ENCODE measurements around the gene HERPUD1. TPM values are rescaled to one million over a fixed set of nuclear protein-coding genes. Genes with fewer than 3 reads are reported as not detected.
A peak's percentile ranks its signal among the peaks of the same experiment; 100 is the strongest.

HERPUD1 gene
- total and polyA plus RNA-seq, 2 of the 13 experiments (the other 11 are each of a cell fraction or from before 2014, with no cell fraction given) = 96.2 to 323 TPM

- TF ChIP-seq SCMH1 (CRISPR knock-in tag; IDR thresholded peaks at IDR 0.05; ENCODE audit: borderline replicate concordance) = no peak
- no peak for TF ChIP-seq CSRNP2 (CRISPR knock-in tag; conservative IDR thresholded peaks at IDR 0.05; ENCODE audit: low read depth)
- TF ChIP-seq MBD4 (IDR thresholded peaks at IDR 0.05; ENCODE audit: borderline replicate concordance, low read length) = no peak
- no peak for TF ChIP-seq PHB2 (IDR thresholded peaks at IDR 0.05; ENCODE audit: partially characterized antibody)
- no peak; the same call in 1 of the 2 replicates for TF ChIP-seq FLYWCH1 (CRISPR knock-in tag; IDR thresholded peaks at IDR 0.05)
- TF ChIP-seq SKI (IDR thresholded peaks at IDR 0.05; ENCODE audit: partially characterized antibody) = peak; percentile 80
- peak; percentile 90; the same call in 1 of the 2 replicates for TF ChIP-seq ZNF350 (CRISPR knock-in tag; IDR thresholded peaks at IDR 0.05; ENCODE audit: borderline replicate concordance, low read depth)
- TF ChIP-seq ZNF280D (CRISPR knock-in tag; IDR thresholded peaks at IDR 0.05) = no peak; the same call in 1 of the 2 replicates
- peak; percentile 85 for TF ChIP-seq ZNF724P (CRISPR knock-in tag; IDR thresholded peaks at IDR 0.05; ENCODE audit: borderline replicate concordance)
- peak; percentile 100 for TF ChIP-seq DMAP1 (CRISPR knock-in tag; IDR thresholded peaks at IDR 0.05)
- TF ChIP-seq ATF1 (CRISPR knock-in tag; IDR thresholded peaks at IDR 0.05) = peak; percentile 90
- TF ChIP-seq ARNTL (CRISPR knock-in tag; IDR thresholded peaks at IDR 0.05) = peak; percentile 96
- no peak for TF ChIP-seq ZNF337 (CRISPR knock-in tag; IDR thresholded peaks at IDR 0.05; ENCODE audit: borderline replicate concordance, low read depth)
- TF ChIP-seq ZNF782 (CRISPR knock-in tag; IDR thresholded peaks at IDR 0.05; ENCODE audit: borderline replicate concordance) = peak; percentile 4; the same call in 1 of the 2 replicates
- no peak for TF ChIP-seq TRIM24 (CRISPR knock-in tag; IDR thresholded peaks at IDR 0.05)
- peak; percentile 98 for TF ChIP-seq XBP1 (CRISPR knock-in tag; IDR thresholded peaks at IDR 0.05)
- TF ChIP-seq ZFP82 (CRISPR knock-in tag; IDR thresholded peaks at IDR 0.05; ENCODE audit: borderline replicate concordance) = no peak; the same call in 1 of the 2 replicates
- TF ChIP-seq NCOA5 (CRISPR knock-in tag; IDR thresholded peaks at IDR 0.05) = no peak
- TF ChIP-seq EP300 (IDR thresholded peaks at IDR 0.05; ENCODE audit: low read depth in 2 of 2, low read length in 2 of 2) = peak; percentile 55 to 78; a peak in 2 of 4 replicates
- no peak; the same call in none of the 2 replicates for TF ChIP-seq EP300 (CRISPR knock-in tag; IDR thresholded peaks at IDR 0.05; ENCODE audit: borderline replicate concordance)
- no peak; the same call in none of the 2 replicates for TF ChIP-seq DNMT3B (CRISPR knock-in tag; conservative IDR thresholded peaks at IDR 0.05)
- TF ChIP-seq ZNF432 (CRISPR knock-in tag; IDR thresholded peaks at IDR 0.05; ENCODE audit: borderline replicate concordance) = no peak; the same call in 1 of the 2 replicates
Observed at GRCh38 chr16:56931892-56932720, at the start of gene HERPUD1 (continued).
